H9 (cell line): ENCODE results near the gene METTL27. TPM values are rescaled to one million over a fixed set of nuclear protein-coding genes. Genes with fewer than 3 reads are reported as not detected.
A peak's percentile ranks its signal among the peaks of the same experiment; 100 is the strongest.

ENCODE experiments used
- DNase-seq: peaks from one replicate; pipeline ENCODE4 v3.0.0-alpha.2; 2017
- H2AFZ ChIP-seq: one replicate; pipeline ENCODE4 v1.6.1; 2013; ENCODE audit warnings: mild to moderate bottlenecking, low read length, control low read depth, moderate library complexity
- H2AK5ac ChIP-seq: 2 replicates; pipeline ENCODE4 v1.6.1; 2013; ENCODE audit warnings: low read length, control low read depth, mixed read lengths; ENCODE audit not compliant: insufficient read length
- H2BK120ac ChIP-seq: one replicate; pipeline ENCODE4 v1.6.1; 2013; ENCODE audit warnings: low read depth, mild to moderate bottlenecking, low read length, control low read depth, inconsistent platforms; ENCODE audit not compliant: poor library complexity, severe bottlenecking
- H2BK12ac ChIP-seq: 2 replicates; pipeline ENCODE4 v1.6.1; 2013; ENCODE audit warnings: low read length, control low read depth, mixed read lengths, low read depth; ENCODE audit not compliant: insufficient read length
- H2BK15ac ChIP-seq: 2 replicates; pipeline ENCODE4 v1.6.1; 2013; ENCODE audit warnings: low read depth, low read length, control low read depth
- H2BK20ac ChIP-seq: one replicate; pipeline ENCODE4 v1.6.1; 2013; ENCODE audit warnings: low read depth, mild to moderate bottlenecking, low read length, control low read depth, inconsistent platforms; ENCODE audit not compliant: poor library complexity, severe bottlenecking
- H2BK5ac ChIP-seq: 2 replicates; pipeline ENCODE4 v1.6.1; 2013; ENCODE audit warnings: low read length, control low read depth, mixed read lengths; ENCODE audit not compliant: insufficient read length
- H3K14ac ChIP-seq: 2 replicates; pipeline ENCODE4 v1.6.1; 2013; ENCODE audit warnings: low read length, control low read depth; ENCODE audit not compliant: insufficient read depth
- H3K18ac ChIP-seq: 2 replicates; pipeline ENCODE4 v1.6.1; 2013; ENCODE audit warnings: low read depth, mild to moderate bottlenecking, mixed read lengths, low read length, control low read depth; ENCODE audit not compliant: insufficient read length
- H3K23ac ChIP-seq: 2 replicates; pipeline ENCODE4 v1.6.1; 2013; ENCODE audit warnings: low read length, control low read depth, mixed read lengths, low read depth; ENCODE audit not compliant: insufficient read length
- H3K23me2 ChIP-seq: 2 replicates; pipeline ENCODE4 v1.6.1; 2013; ENCODE audit warnings: low read depth, mild to moderate bottlenecking, mixed read lengths, low read length, control low read depth; ENCODE audit not compliant: insufficient read length, poor library complexity, severe bottlenecking
- H3K27ac ChIP-seq: 2 replicates; pipeline ENCODE4 v1.5.1; 2013; ENCODE audit warnings: low read length, control low read depth, mixed read lengths, low read depth; ENCODE audit not compliant: insufficient read length
- H3K27me3 ChIP-seq: 2 replicates; pipeline ENCODE4 v1.6.1; 2013; ENCODE audit warnings: low read length, control low read depth, inconsistent platforms; ENCODE audit not compliant: insufficient read depth
- H3K4ac ChIP-seq: 2 replicates; pipeline ENCODE4 v1.6.1; 2013; ENCODE audit warnings: low read depth, mild to moderate bottlenecking, control low read depth, inconsistent platforms, low read length, moderate library complexity
- H3K4me1 ChIP-seq: 2 replicates; pipeline ENCODE4 v1.6.1; 2013; ENCODE audit warnings: low read length, control low read depth, inconsistent platforms; ENCODE audit not compliant: insufficient read depth
- H3K4me2 ChIP-seq: 2 replicates; pipeline ENCODE4 v1.6.1; 2013; ENCODE audit warnings: low read length, control low read depth, mixed read lengths; ENCODE audit not compliant: insufficient read length, insufficient read depth
- H3K56ac ChIP-seq: 2 replicates; pipeline ENCODE4 v1.6.1; 2013; ENCODE audit warnings: low read depth, mild to moderate bottlenecking, mixed read lengths, low read length, control low read depth; ENCODE audit not compliant: insufficient read length
- H3K79me1 ChIP-seq: 2 replicates; pipeline ENCODE4 v1.6.1; 2013; ENCODE audit warnings: low read depth, mild to moderate bottlenecking, moderate library complexity, low read length, control low read depth, inconsistent platforms; ENCODE audit not compliant: insufficient read depth, poor library complexity, severe bottlenecking
- H3K79me2 ChIP-seq: 2 replicates; pipeline ENCODE4 v1.6.1; 2013; ENCODE audit warnings: low read length, control low read depth, inconsistent platforms; ENCODE audit not compliant: insufficient read depth
- H3K9ac ChIP-seq: 2 replicates; pipeline ENCODE4 v1.6.1; 2013; ENCODE audit warnings: low read length, control low read depth, mixed read lengths; ENCODE audit not compliant: insufficient read length; ENCODE audit errors: extremely low read depth
- H3K9me3 ChIP-seq: one replicate; pipeline ENCODE4 v1.6.1; 2013; ENCODE audit warnings: low read depth, low read length, inconsistent platforms; ENCODE audit not compliant: control insufficient read depth
- H3T11ph ChIP-seq: one replicate; pipeline ENCODE4 v1.6.1; 2013; ENCODE audit warnings: mild to moderate bottlenecking, low read length, control low read depth, inconsistent platforms
- H4K20me1 ChIP-seq: one replicate; pipeline ENCODE4 v1.6.1; 2013; ENCODE audit not compliant: control insufficient read depth, insufficient read length, insufficient read depth
- H4K5ac ChIP-seq: 2 replicates; pipeline ENCODE4 v1.6.1; 2013; ENCODE audit warnings: low read depth, mild to moderate bottlenecking, mixed read lengths, low read length, control low read depth; ENCODE audit not compliant: insufficient read length
- H4K8ac ChIP-seq: replicated peaks from 2 replicates; pipeline ENCODE4 v1.6.1; 2013; ENCODE audit warnings: low read length, control low read depth, mixed read lengths, low read depth; ENCODE audit not compliant: insufficient read length
- H4K91ac ChIP-seq: 2 replicates; pipeline ENCODE4 v1.6.1; 2013; ENCODE audit warnings: low read depth, mild to moderate bottlenecking, moderate library complexity, mixed read lengths, low read length, control low read depth; ENCODE audit not compliant: insufficient read length
- H3K27ac Mint-ChIP-seq, 3 experiments: 2 replicates in 2 of 3; 3 replicates in 1 of 3; pipeline ENCODE4 v1.8.0; 2020 to 2021; ENCODE audit warnings: mixed read lengths in 3 of 3, mild to moderate bottlenecking in 1 of 3, moderate library complexity in 1 of 3
- H3K27me3 Mint-ChIP-seq: 2 replicates; pipeline ENCODE4 v1.8.0; 2021; ENCODE audit warnings: low read depth, mild to moderate bottlenecking, moderate library complexity, mixed read lengths
- H3K36me3 Mint-ChIP-seq, 3 experiments: 2 replicates in 2 of 3; 3 replicates in 1 of 3; pipeline ENCODE4 v1.8.0; 2020 to 2021; ENCODE audit warnings: low read depth in 3 of 3, mixed read lengths in 3 of 3; ENCODE audit not compliant: insufficient read depth in 1 of 3
- H3K4me1 Mint-ChIP-seq, 2 experiments: 2 replicates each; pipeline ENCODE4 v1.8.0; 2020; ENCODE audit warnings: mixed read lengths in 2 of 2
- H3K4me3 Mint-ChIP-seq, 2 experiments: 2 replicates in 1 of 2; 3 replicates in 1 of 2; pipeline ENCODE4 v1.8.0; 2020 to 2021; ENCODE audit warnings: mild to moderate bottlenecking in 2 of 2, mixed read lengths in 2 of 2, moderate library complexity in 1 of 2
- H3K9me3 Mint-ChIP-seq, 2 experiments: 2 replicates in 1 of 2; 3 replicates in 1 of 2; pipeline ENCODE4 v1.8.0; 2020; ENCODE audit warnings: mild to moderate bottlenecking in 2 of 2, mixed read lengths in 2 of 2, moderate library complexity in 1 of 2
- WGBS: extraction: QIAGEN DNeasy Blood & Tissue Kit; methylation state at CpG from one replicate; pipeline ENCODE4 v1.1.7; 2013; ENCODE audit warnings: missing lambda C conversion rate, low lambda C conversion rate, mixed read lengths; ENCODE audit not compliant: insufficient read length; ENCODE audit errors: extremely low coverage; 5-methylcytosine and 5-hydroxymethylcytosine counted together
- total RNA-seq: library from RNA; stranded (reverse); gene quantifications from 2 replicates; pipeline ENCODE4 v1.2.1, GENCODE V29; 2021
- TF ChIP-seq, protein P1 (sequence below): fragments of 200-600 bp; sonication (generic); conservative IDR thresholded peaks from 3 replicates; pipeline ENCODE4 v1.8.0; 2021; ENCODE audit warnings: antibody characterized with exemption, mild to moderate bottlenecking

METTL27 gene
- total RNA-seq, 1 experiment from 2014 or later, result 13.5 TPM

DNA sequence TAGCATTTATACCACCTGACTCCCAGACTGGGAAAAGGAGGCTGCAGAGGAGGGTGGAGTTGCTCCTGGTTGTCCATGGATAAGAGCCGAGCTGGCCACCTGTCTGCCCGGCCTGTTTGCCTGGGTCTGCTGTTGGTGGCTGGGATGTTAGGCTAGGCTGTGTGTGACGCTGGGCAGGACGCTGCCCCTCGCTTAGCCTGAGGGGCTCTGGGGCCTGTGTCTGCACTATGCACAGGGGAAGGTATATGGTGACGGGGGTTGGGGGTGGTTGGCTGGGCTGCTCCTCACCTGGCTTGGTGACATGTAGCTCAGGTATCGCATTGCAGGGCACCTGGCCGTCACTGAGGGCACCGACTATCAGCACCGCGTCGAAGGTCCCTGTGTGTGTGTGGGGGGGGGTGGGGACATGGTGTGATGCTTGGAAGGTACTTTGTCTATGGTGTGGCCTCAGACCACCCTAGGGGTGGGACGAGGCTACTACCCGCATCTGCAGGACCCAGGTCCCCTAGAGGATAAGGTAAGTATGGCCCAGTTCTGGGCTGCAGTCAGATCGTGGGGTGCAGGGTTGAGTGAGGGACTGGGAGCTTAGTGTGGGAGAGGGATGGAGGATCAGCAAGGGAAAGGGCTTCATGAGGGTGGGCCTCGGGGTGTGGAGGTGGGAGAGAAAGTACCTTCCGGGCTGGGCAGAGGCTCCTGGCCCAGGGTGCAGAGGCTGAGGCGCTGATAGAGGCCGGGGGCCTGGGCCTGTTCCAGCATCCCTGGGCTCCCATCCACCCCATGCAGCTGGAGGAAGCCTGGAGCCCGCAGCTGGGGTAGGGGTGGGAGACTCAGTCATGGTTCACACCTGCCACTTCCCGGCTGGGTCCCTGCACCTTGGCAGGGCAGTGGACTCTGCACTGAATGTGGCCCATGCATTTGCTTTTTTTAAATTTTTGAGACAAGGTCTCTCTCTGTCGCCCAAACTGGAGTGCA, 2.3 kb downstream of the METTL27 start:
- H3K79me2 ChIP-seq, result no peaks in the 10 kb centered on the region
- Mint-ChIP-seq H3K4me3 (peak overlapping the region in 1 of 2 experiments; percentile 34; a peak in 1 of 5 replicates), H3K27me3 (peaks cover 3% of the 10 kb centered on the region), H3K36me3 (peaks cover 0 to 11% (median 0%) of the 10 kb centered on the region in 3 experiments; a peak in 3 of 7 replicates), H3K9me3 (no peaks in the 10 kb centered on the region; a peak in 2 of 5 replicates), H3K27ac (peak overlapping the region in 2 of 3 experiments; percentile 30 to 70; a peak in 4 of 7 replicates), H3K4me1 (peaks cover 17% of the 10 kb centered on the region in 2 experiments)
- no peak overlapping the region for H2BK20ac ChIP-seq
- H3K9ac ChIP-seq, result no peak overlapping the region
- no peak overlapping the region for H2BK120ac ChIP-seq
- no peak overlapping the region for H4K5ac ChIP-seq
- H4K91ac ChIP-seq, result no peak overlapping the region
- H3K27me3 ChIP-seq, result no peaks in the 10 kb centered on the region
- no CpG with 5 or more reads among the region's 22 CpGs for whole genome bisulfite sequencing
- no peak overlapping the region; the same call in 1 of the 2 replicates for H3K14ac ChIP-seq
- H3K27ac ChIP-seq, result no peak overlapping the region
- no peak overlapping the region for H2AFZ ChIP-seq
- H2BK15ac ChIP-seq, result 0 out of 2 replicates have a peak overlapping the region, but pooled peaks have one; percentile 19
- no peak overlapping the region for H3K4me2 ChIP-seq
- no peak overlapping the region for H2AK5ac ChIP-seq
- H4K20me1 ChIP-seq, result no peaks in the 10 kb centered on the region
- no peak overlapping the region for H3T11ph ChIP-seq
- H3K56ac ChIP-seq, result no peak overlapping the region
- H2BK12ac ChIP-seq, result no peak overlapping the region
- TF ChIP-seq, protein P1, sequence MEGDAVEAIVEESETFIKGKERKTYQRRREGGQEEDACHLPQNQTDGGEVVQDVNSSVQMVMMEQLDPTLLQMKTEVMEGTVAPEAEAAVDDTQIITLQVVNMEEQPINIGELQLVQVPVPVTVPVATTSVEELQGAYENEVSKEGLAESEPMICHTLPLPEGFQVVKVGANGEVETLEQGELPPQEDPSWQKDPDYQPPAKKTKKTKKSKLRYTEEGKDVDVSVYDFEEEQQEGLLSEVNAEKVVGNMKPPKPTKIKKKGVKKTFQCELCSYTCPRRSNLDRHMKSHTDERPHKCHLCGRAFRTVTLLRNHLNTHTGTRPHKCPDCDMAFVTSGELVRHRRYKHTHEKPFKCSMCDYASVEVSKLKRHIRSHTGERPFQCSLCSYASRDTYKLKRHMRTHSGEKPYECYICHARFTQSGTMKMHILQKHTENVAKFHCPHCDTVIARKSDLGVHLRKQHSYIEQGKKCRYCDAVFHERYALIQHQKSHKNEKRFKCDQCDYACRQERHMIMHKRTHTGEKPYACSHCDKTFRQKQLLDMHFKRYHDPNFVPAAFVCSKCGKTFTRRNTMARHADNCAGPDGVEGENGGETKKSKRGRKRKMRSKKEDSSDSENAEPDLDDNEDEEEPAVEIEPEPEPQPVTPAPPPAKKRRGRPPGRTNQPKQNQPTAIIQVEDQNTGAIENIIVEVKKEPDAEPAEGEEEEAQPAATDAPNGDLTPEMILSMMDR, result peak; percentile 61
- H3K23ac ChIP-seq, result no peak overlapping the region
- peak; percentile 53 for DNase-seq
- no peaks in the 10 kb centered on the region for H3K4me1 ChIP-seq
- H3K18ac ChIP-seq, result peak overlapping the region; percentile 15
- H3K23me2 ChIP-seq, result peaks cover 3% of the 10 kb centered on the region
- no peaks in the 10 kb centered on the region for H3K9me3 ChIP-seq
- H3K79me1 ChIP-seq, result no peaks in the 10 kb centered on the region
- H2BK5ac ChIP-seq, result no peak overlapping the region
- H4K8ac ChIP-seq, result no peak overlapping the region
- H3K4ac ChIP-seq, result no peak overlapping the region
